ENCODE data around the gene PATE1.

Gene PATE1

DNA sequence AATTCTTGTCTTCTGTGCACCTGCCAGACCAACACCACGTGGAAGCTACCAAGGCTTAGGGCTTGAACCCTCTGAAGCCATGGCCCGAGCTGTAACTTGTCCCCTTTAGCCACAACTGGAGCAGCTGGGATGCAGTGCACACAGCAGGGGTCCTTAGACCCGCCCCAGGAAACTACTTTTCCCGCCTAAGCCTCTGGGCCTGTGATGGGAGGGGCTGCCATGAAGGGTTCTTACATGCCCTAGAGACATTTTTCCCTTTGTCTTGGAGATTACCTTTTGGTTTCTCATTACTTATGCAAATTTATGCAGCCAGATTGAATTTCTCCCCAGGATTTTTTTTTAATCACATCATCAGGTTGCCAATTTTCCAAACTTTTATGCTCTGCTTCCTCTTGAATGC is 51.6 kb downstream of the PATE1 start:
- DNase-seq: no peak
